C4-2B (cell line): ENCODE results near the gene FOXL3.

Source experiments
- H3K27ac ChIP-seq: fragments of 450-650 bp; 2 replicates; pipeline ENCODE4 v1.5.1; 2017
- CTCF ChIP-seq: fragments of 450-650 bp; conservative IDR thresholded peaks from 2 replicates; pipeline ENCODE4 v1.5.1; 2017; ENCODE audit warnings: mild to moderate bottlenecking
- ZFX ChIP-seq: fragments of 450-650 bp; IDR thresholded peaks from 2 replicates; pipeline ENCODE4 v1.6.1; 2017

The FOXL3 gene

GRCh38 chr7:309586-310228, 19.7 kb downstream of the FOXL3 start:
- H3K27ac ChIP-seq: no peak overlapping the region
- no peak for TF ChIP-seq CTCF
- TF ChIP-seq ZFX: no peak

DNA sequence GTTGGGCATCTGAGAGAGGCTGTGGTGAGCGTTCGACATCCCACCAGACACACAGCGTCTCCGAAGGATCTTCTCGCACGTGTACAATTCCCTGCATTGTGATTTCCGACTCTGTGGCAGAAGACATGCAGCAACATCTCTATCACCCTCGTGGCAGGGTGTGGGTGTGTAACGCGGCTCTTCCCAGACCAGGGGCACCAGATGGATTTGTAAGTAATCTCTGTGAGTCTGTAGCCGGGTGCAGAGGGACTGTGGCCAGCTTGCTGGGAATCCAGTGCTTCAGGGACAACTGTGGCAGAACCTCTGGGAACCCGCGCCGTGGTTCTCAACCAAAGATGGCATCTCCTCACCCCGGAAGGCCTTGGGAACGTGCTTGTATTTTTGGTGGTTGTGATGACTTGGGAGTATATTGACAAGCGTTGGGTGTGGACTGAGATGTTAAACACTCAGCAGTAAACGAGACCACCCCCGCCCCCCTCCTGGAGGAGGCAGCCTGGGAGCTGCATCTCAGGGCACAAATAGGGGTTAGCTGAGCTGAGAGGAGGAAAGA, 21.2 kb downstream of the FOXL3 start:
- H3K27ac ChIP-seq: no peak overlapping the region
- TF ChIP-seq ZFX (no peak), CTCF (no peak)

DNA sequence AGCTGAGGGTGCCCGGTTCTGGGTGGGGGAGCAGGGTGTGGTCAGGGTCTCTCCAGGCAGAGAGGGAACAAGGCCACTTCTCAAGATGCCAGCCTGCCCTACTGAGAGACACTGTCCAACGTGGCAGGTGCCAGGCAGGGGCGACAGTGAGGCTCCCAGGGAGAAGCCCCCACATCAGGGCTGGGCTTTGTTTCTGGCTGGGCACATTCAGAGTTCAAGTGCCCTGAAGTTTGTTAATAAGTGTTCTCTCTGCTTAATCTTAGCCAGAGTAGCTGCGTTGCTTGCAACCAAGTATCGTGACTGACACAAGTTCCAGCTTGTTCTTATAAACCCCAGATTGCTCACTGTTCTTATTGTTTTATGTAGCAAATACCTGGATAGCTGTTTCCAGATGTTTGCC, 21.8 kb downstream of the FOXL3 start:
- H3K27ac ChIP-seq: no peak overlapping the region
- TF ChIP-seq CTCF: no peak

DNA sequence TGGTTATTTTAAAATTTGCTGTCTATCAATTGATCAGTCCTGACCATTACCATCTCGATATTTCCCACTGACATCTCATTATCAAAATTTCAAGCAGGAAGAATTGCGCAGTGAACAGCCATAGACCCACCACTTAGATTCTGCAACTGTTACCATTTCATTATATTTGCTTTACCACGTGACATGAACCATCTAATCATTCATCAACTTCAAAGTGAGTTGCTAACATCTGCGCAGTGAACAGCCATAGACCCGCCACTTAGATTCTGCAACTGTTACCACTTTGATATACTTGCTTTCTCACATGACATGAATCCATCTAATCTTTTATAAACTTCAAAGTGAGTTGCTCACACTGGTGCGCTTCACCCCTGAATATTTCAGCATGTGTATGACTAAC, 22.5 kb downstream of the FOXL3 start:
- TF ChIP-seq ZFX: no peak
- TF ChIP-seq CTCF: no peak
- no peak overlapping the region for H3K27ac ChIP-seq

DNA sequence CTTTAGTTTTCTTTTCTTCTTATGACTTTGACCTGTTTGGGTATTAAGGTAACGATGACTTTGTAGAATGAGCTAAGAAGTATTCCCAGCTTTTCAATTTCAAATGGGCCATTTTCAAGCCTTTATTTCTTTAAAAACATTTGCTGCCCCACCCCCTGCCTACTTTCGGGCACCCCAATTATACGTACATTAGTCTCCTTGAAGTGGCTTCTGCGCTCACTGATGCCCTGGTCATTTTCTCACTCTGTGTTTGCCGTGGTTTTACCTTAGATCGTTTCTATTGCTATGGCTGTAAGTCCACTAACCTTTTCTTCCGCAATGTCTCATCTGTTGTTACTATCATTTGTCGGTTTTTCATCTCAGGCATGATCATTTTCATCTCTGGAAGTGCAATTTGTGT, 24.9 kb downstream of the FOXL3 start:
- TF ChIP-seq CTCF (no peak), ZFX (no peak)
- H3K27ac ChIP-seq: no peak overlapping the region

DNA sequence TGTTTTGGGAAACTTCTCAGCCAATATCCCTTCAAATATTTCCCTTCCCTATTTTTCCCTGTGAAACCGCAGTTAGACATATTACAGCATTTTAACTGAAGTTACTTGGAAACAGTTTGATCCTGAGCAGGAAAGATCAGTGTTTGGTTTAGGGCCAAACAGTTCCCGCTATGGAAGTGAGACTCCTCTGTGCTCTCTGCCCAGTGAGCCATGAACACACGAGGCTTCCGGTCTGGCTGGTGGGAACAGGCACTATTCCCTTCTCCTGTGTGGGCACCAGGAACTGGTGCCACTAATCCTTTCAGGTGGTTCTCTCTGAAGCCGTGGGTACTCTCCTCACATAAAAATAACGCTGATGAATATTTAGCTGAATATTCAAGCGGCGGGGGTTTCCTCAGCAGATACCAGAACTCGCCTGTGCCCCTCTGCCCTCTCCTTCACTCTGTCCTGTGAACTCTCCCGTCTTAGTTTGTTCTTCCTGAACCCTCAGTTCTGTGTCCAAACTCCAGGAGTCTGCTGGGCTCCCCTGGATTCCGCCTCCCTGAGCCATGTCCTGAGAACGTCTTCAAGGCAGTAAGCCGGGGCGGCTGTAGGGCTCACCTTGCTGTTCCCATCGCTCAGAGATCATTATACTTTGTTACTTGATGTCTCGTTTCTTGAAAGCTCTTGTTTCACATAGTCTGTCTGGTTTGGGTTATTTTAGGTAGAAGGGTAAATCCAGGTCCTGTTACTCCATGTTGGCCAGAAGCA, 25.7 kb downstream of the FOXL3 start:
- TF ChIP-seq CTCF (no peak), ZFX (no peak)
- no peak overlapping the region for H3K27ac ChIP-seq

DNA sequence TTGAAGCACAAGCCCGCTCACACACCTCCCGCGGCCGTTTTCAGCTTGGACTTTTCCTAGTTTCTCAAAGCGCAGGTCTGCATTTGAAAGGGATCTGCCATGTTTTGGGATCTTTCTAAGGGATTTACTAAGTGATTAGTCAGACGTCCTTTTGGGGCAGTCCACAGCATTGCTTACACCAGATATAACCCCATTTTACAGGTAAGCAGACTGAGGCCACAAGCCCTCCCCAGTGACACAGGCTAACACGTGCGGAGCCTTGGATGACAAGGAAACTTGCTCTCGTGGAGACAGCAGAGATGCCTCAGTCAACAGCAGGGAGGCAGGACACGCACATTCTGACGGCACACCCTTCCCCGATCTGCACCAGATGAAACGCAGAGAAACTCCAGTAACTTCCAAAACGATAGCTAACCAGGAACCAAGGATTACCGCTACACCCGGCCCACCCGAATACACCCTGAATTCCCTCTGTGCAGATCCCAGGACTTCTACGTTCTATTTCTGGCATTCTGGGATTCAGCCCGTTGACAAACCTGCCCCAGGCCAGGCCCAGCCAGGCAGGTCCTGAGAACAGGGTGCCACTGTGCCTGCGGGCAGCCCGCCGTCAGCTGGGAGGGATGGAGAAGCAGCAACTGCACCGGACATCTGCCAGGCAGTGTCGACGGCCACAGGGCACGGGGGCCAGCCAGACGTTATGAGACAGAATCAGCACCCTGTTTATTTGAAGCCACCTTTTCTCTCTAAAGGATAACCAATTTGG, 27.9 kb downstream of the FOXL3 start:
- H3K27ac ChIP-seq: no peak overlapping the region
- TF ChIP-seq CTCF (no peak), ZFX (no peak)
